ENCODE measurements around the gene C1QBP. TPM values are rescaled to one million over a fixed set of nuclear protein-coding genes. Genes with fewer than 3 reads are reported as not detected.

Gene C1QBP
- total and polyA plus RNA-seq, 2 of the 8 experiments (the other 6 are each of a cell fraction or from before 2014, with no cell fraction given) = 355 to 454 TPM

GRCh38 chr17:5486206-5487124, 47.5 kb upstream of the C1QBP start, which contains the start of gene MIS12:
Gene MIS12, plus strand, starts transcription at chr17:5486566. Its CDS starts 2,297 bp downstream, at chr17:5488863.
- H2AK5ac ChIP-seq (ENCODE audit: low read depth, low read length) = peak within 1 kb of the TSS; percentile 94; the same call in 1 of the 2 replicates
- H3K4ac ChIP-seq (replicated peaks; ENCODE audit: insufficient read length, low read depth, low read length) = peak within 1 kb of the TSS; percentile 99
- no peaks in the 10 kb centered on the region for H3K9me3 ChIP-seq (ENCODE audit: insufficient read depth in 2 of 2, low read depth in 1 of 2, low read length in 1 of 2)
- CTCF ChIA-PET (ENCODE audit: partially characterized antibody) = interaction anchor here (0.9 to 1.9 kb wide), 5 partner anchors 9 to 22 kb away, joined by 3 to 7 read pairs (median 4); no protein-coding TSS in a partner anchor
- H3K9ac ChIP-seq (replicated peaks in 1 of 4; ENCODE audit: extremely low read depth in 1 of 4, low read depth in 3 of 4, low read length in 3 of 4) = peak within 1 kb of the TSS; percentile 96 to 100 (median 100)
- no peak within 1 kb of the TSS for H2BK20ac ChIP-seq (ENCODE audit: low read length)
- peak within 1 kb of the TSS; percentile 47 for H2BK120ac ChIP-seq (replicated peaks; ENCODE audit: low read depth, low read length)
- peak within 1 kb of the TSS; percentile 79; the same call in 1 of the 2 replicates for H2BK12ac ChIP-seq (ENCODE audit: low read depth, low read length)
- DNase-seq (ENCODE audit: low read depth in 1 of 2, low spot score in 2 of 2) = peak; percentile 91 to 94
- peak within 1 kb of the TSS; percentile 100 for H4K8ac ChIP-seq (ENCODE audit: extremely low read depth, insufficient read depth, low read length)
- peak within 1 kb of the TSS; percentile 99 for H3K56ac ChIP-seq (replicated peaks; ENCODE audit: insufficient read length, low read depth, low read length)
- H3K4me1 ChIP-seq (replicated peaks in 1 of 4; ENCODE audit: control insufficient read depth in 3 of 4, insufficient read depth in 4 of 4, low read length in 3 of 4) = no peaks in the 10 kb centered on the region
- peaks cover 5% of the 10 kb centered on the region; the same call in 1 of the 2 replicates for H3K79me1 ChIP-seq (ENCODE audit: low read depth, low read length)
- peak within 1 kb of the TSS; percentile 85 to 94 for H3K4me2 ChIP-seq (ENCODE audit: insufficient read depth in 1 of 2, low read depth in 2 of 2, low read length in 2 of 2)
- H2BK5ac ChIP-seq (ENCODE audit: low read depth, low read length) = peak within 1 kb of the TSS; percentile 99
- H3K23me2 ChIP-seq (ENCODE audit: low read depth, low read length) = peaks cover 8% of the 10 kb centered on the region
- peaks cover 8 to 67% of the 10 kb centered on the region in 2 experiments for H3K79me2 ChIP-seq (ENCODE audit: control insufficient read depth in 1 of 2, insufficient read depth in 2 of 2, low read length in 2 of 2)
- peak within 1 kb of the TSS; percentile 97 for H4K5ac ChIP-seq (ENCODE audit: insufficient read length, low read depth, low read length)
- WGBS, 2 experiments (ENCODE audit: extremely low coverage in 1 of 2, insufficient coverage in 1 of 2, insufficient read length in 1 of 2, insufficient replicate concordance in 2 of 2, low coverage in 1 of 2, low lambda C conversion rate in 2 of 2, missing lambda C conversion rate in 1 of 2) = 0% methylated on average over 59 of the region's 77 CpGs; no CpG with 5 or more reads in 1 of the 2 experiments
- H3K4me3 ChIP-seq (ENCODE audit: extremely low read depth in 1 of 4, insufficient read depth in 2 of 4, low read depth in 3 of 4, low read length in 4 of 4) = peak within 1 kb of the TSS; percentile 96 to 99 (median 98)
- peak within 1 kb of the TSS; percentile 96 for H4K91ac ChIP-seq (replicated peaks; ENCODE audit: insufficient read length, low read length)
- no peak within 1 kb of the TSS for H3K14ac ChIP-seq (ENCODE audit: insufficient read length)
- H3K27me3 ChIP-seq (replicated peaks in 1 of 4; ENCODE audit: control insufficient read depth in 3 of 4, extremely low read depth in 1 of 4, insufficient read depth in 3 of 4, low read length in 3 of 4) = no peaks in the 10 kb centered on the region
- H3K36me3 ChIP-seq (ENCODE audit: control insufficient read depth in 2 of 4, insufficient read depth in 4 of 4, low read length in 3 of 4) = peaks cover 5 to 56% (median 31%) of the 10 kb centered on the region in 4 experiments
- no peak for FAIRE-seq
- 0 out of 2 replicates have a peak within 1 kb of the TSS, but pooled peaks have one; percentile 82 for H2BK15ac ChIP-seq (ENCODE audit: low read length)
- peaks cover 3 to 13% of the 10 kb centered on the region in 2 experiments for H4K20me1 ChIP-seq (replicated peaks in 1 of 2; ENCODE audit: control insufficient read depth in 1 of 2, insufficient read depth in 2 of 2, low read length in 2 of 2)
- POLR2A ChIA-PET (ENCODE audit: partially characterized antibody) = interaction anchor here (0.7 to 6.2 kb wide), 21 partner anchors 8 to 948 kb away, joined by 3 to 91 read pairs (median 5); partner anchors contain the start of genes AIPL1, C1QBP, DHX33 and NUP88
- H3K27ac ChIP-seq (ENCODE audit: low read depth, low read length) = peak within 1 kb of the TSS; percentile 100
- H2AFZ ChIP-seq (ENCODE audit: low read length) = peak within 1 kb of the TSS; percentile 76; the same call in 1 of the 2 replicates
- peak within 1 kb of the TSS; percentile 86 for H3K18ac ChIP-seq (ENCODE audit: extremely low read depth, low read length)
- no peak within 1 kb of the TSS for H3K23ac ChIP-seq (ENCODE audit: insufficient read length)
- TF ChIP-seq SP1 (IDR thresholded peaks at IDR 0.05; ENCODE audit: low read depth, low read length) = peak; percentile 71; the same call in 1 of the 2 replicates
- TF ChIP-seq CTBP2 (IDR thresholded peaks at IDR 0.05; ENCODE audit: borderline replicate concordance, insufficient read depth, insufficient read length, low read length) = no peak
- TF ChIP-seq BRCA1 (IDR thresholded peaks at IDR 0.05; ENCODE audit: low read depth, low read length) = peak; percentile 14; the same call in 1 of the 2 replicates
- no peak for TF ChIP-seq HDAC2 (IDR thresholded peaks at IDR 0.05; ENCODE audit: borderline replicate concordance in 1 of 2, low read depth in 2 of 2, low read length in 2 of 2)
- TF ChIP-seq USF2 (IDR thresholded peaks at IDR 0.05; ENCODE audit: low read length) = no peak
- TF ChIP-seq POLR2A (IDR thresholded peaks at IDR 0.05; ENCODE audit: control extremely low read depth in 1 of 2, low read depth in 2 of 2, low read length in 2 of 2) = peak; percentile 94 to 96
- TF ChIP-seq KDM5A (IDR thresholded peaks at IDR 0.05; ENCODE audit: low read length) = no peak
- peak in 1 of 2 experiments; percentile 65; a peak in 2 of 4 replicates for TF ChIP-seq SIN3A (conservative IDR thresholded peaks at IDR 0.05 in 1 of 2, IDR thresholded peaks at IDR 0.05 in 1 of 2; ENCODE audit: low read depth in 1 of 2, low read length in 2 of 2)

Data from H1 (cell line).